ENCODE data around the gene BAIAP2.

DNA sequence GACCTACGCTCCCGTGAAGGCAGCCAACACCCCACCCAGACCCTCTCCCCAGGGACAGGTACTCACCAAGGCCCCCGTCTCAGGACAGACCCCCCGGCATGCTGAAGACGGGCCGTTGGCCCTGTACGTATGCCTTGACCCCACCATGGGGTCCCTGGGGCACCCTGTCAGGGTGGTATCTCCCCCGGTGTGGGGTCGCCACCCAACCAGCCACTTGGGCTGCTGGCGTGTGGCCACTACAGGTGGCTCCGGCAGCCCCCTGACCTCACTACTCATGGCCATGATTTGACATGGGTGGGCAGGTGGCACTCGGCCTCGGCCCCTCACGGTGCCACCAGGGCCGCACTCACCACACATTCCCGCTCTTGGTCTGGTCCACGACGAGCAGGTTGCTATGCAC is 89.4 kb downstream of the BAIAP2 start:
- TF ChIP-seq CTCF (IDR thresholded peaks at IDR 0.05 in 8 of 11, conservative IDR thresholded peaks at IDR 0.05 in 3 of 11) (no peak), POLR2A (IDR thresholded peaks at IDR 0.05) (no peak), POLR2AphosphoS5 (IDR thresholded peaks at IDR 0.05) (no peak)
